ENCODE data around the gene TTPAL. TPM values are rescaled to one million over a fixed set of nuclear protein-coding genes. Genes with fewer than 3 reads are reported as not detected.

Gene TTPAL
- total RNA-seq, 2 donors from 2014 or later: 18.3 to 19.4 TPM

DNA sequence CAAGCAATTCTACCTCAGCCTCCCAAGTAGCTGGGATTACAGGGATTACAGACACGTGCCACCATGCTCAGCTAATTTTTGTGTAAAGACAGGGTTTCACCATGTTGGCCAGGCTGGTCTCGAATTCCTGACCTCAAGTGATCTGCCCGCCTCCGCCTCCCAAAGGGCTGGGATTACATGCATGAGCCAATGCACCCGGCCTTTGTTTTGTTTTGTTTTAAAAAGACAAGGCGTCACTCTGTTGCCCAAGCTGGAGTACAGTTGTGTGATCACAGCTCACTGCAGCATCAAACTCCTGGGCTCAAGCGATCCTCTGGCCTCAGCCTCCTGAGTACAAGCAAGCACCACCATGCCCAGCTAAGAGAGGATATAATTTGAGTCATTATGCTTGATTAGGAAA lies 40.8 kb downstream of the TTPAL start:
- H3K27ac Mint-ChIP-seq: peak overlapping the region; percentile 64
- H3K27me3 Mint-ChIP-seq (ENCODE audit: insufficient read depth): no peaks in the 10 kb centered on the region
- WGBS, 2 experiments (ENCODE audit: insufficient coverage in 1 of 2, insufficient read length in 1 of 2): 85 to 90% methylated on average over 6 to 7 of the region's 7 CpGs
- Histone ChIP-seq H3K4me3 (ENCODE audit: low read length) (peak overlapping the region; percentile 24), H3K4me1 (ENCODE audit: control insufficient read depth, insufficient read depth, low read length) (peaks cover 3% of the 10 kb centered on the region), H3K9me3 (ENCODE audit: control insufficient read depth, low read length) (no peaks in the 10 kb centered on the region), H3K27ac (ENCODE audit: low read depth, low read length) (no peak overlapping the region), H3K36me3 (ENCODE audit: control insufficient read depth, insufficient read depth, low read length) (peaks cover 56% of the 10 kb centered on the region), H3K9ac (ENCODE audit: extremely low read depth, low read length, poor library complexity, severe bottlenecking) (no peak overlapping the region), H3K27me3 (ENCODE audit: control insufficient read depth, insufficient read depth, low read length, poor library complexity, severe bottlenecking) (no peaks in the 10 kb centered on the region)
- H3K36me3 Mint-ChIP-seq (ENCODE audit: low read depth): peaks cover 33% of the 10 kb centered on the region
- peaks cover 33% of the 10 kb centered on the region for H3K4me1 Mint-ChIP-seq
- no peak overlapping the region for H3K4me3 Mint-ChIP-seq
- TF ChIP-seq, protein P1, sequence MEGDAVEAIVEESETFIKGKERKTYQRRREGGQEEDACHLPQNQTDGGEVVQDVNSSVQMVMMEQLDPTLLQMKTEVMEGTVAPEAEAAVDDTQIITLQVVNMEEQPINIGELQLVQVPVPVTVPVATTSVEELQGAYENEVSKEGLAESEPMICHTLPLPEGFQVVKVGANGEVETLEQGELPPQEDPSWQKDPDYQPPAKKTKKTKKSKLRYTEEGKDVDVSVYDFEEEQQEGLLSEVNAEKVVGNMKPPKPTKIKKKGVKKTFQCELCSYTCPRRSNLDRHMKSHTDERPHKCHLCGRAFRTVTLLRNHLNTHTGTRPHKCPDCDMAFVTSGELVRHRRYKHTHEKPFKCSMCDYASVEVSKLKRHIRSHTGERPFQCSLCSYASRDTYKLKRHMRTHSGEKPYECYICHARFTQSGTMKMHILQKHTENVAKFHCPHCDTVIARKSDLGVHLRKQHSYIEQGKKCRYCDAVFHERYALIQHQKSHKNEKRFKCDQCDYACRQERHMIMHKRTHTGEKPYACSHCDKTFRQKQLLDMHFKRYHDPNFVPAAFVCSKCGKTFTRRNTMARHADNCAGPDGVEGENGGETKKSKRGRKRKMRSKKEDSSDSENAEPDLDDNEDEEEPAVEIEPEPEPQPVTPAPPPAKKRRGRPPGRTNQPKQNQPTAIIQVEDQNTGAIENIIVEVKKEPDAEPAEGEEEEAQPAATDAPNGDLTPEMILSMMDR (conservative IDR thresholded peaks at IDR 0.05): no peak
- no peak for DNase-seq
- H3K9me3 Mint-ChIP-seq: no peaks in the 10 kb centered on the region

DNA sequence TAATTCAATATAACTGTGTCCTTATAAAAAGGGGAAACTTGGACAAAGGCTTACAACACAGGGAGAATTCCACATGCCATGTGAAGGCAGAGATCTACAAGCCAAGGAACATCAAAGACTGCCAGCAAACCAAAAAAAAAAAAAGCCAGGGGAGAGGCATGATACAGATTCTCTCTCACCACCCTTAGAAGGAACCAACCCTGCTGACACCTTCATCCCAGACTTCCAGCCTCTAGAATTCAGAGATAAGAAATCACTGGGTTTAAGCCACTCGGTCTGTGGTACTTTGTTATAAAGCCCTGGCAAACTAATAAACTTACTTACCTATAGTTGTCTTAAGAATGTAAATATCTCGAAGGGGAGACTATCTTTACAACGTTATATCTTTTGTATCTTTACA lies 41.8 kb downstream of the TTPAL start:
- peaks cover 29% of the 10 kb centered on the region for H3K36me3 Mint-ChIP-seq (ENCODE audit: low read depth)
- no peak overlapping the region for H3K27ac ChIP-seq (ENCODE audit: low read depth, low read length)
- no peak overlapping the region for H3K4me3 Mint-ChIP-seq
- no peaks in the 10 kb centered on the region for H3K27me3 ChIP-seq (ENCODE audit: control insufficient read depth, insufficient read depth, low read length, poor library complexity, severe bottlenecking)
- no peak overlapping the region for H3K4me3 ChIP-seq (ENCODE audit: low read length)
- no peak for DNase-seq
- peaks cover 3% of the 10 kb centered on the region for H3K4me1 ChIP-seq (ENCODE audit: control insufficient read depth, insufficient read depth, low read length)
- H3K9me3 ChIP-seq (ENCODE audit: control insufficient read depth, low read length): no peaks in the 10 kb centered on the region
- peaks cover 46% of the 10 kb centered on the region for H3K36me3 ChIP-seq (ENCODE audit: control insufficient read depth, insufficient read depth, low read length)
- no peak overlapping the region for H3K9ac ChIP-seq (ENCODE audit: extremely low read depth, low read length, poor library complexity, severe bottlenecking)
- TF ChIP-seq, protein P1 (conservative IDR thresholded peaks at IDR 0.05): no peak
- H3K9me3 Mint-ChIP-seq: no peaks in the 10 kb centered on the region
- WGBS, 2 experiments (ENCODE audit: insufficient coverage in 1 of 2, insufficient read length in 1 of 2): 100% methylated on average over 1 of the region's 3 CpGs; no CpG with 5 or more reads in 1 of the 2 experiments
- H3K4me1 Mint-ChIP-seq: peaks cover 37% of the 10 kb centered on the region
- no peaks in the 10 kb centered on the region for H3K27me3 Mint-ChIP-seq (ENCODE audit: insufficient read depth)
- no peak overlapping the region for H3K27ac Mint-ChIP-seq

GRCh38 chr20:44518248-44518647 lies 42.6 kb downstream of the TTPAL start:
- Histone ChIP-seq H3K4me1 (ENCODE audit: control insufficient read depth, insufficient read depth, low read length) (peaks cover 3% of the 10 kb centered on the region), H3K4me3 (ENCODE audit: low read length) (no peak overlapping the region), H3K9ac (ENCODE audit: extremely low read depth, low read length, poor library complexity, severe bottlenecking) (no peak overlapping the region), H3K36me3 (ENCODE audit: control insufficient read depth, insufficient read depth, low read length) (peaks cover 39% of the 10 kb centered on the region), H3K9me3 (ENCODE audit: control insufficient read depth, low read length) (no peaks in the 10 kb centered on the region), H3K27ac (ENCODE audit: low read depth, low read length) (no peak overlapping the region), H3K27me3 (ENCODE audit: control insufficient read depth, insufficient read depth, low read length, poor library complexity, severe bottlenecking) (no peaks in the 10 kb centered on the region)
- Mint-ChIP-seq H3K4me3 (no peak overlapping the region), H3K27me3 (ENCODE audit: insufficient read depth) (no peaks in the 10 kb centered on the region), H3K4me1 (peaks cover 45% of the 10 kb centered on the region), H3K27ac (no peak overlapping the region), H3K36me3 (ENCODE audit: low read depth) (peaks cover 29% of the 10 kb centered on the region), H3K9me3 (no peaks in the 10 kb centered on the region)
- no peak for DNase-seq
- WGBS, 2 experiments (ENCODE audit: insufficient coverage in 1 of 2, insufficient read length in 1 of 2): 90 to 96% methylated on average over 2 to 3 of the region's 3 CpGs
- TF ChIP-seq, protein P1 (conservative IDR thresholded peaks at IDR 0.05): no peak
